HCT116 (cell line): ENCODE measurements around the gene ATP2B3.

Experiments used
- CTCF ChIP-seq, 3 experiments: fragments of 200-600 bp in 1 of 3; sonication (generic) in 1 of 3; IDR thresholded peaks in 2 of 3; conservative IDR thresholded peaks in 1 of 3; 2 replicates each; pipeline ENCODE4 v1.5.1; 2012 to 2017; ENCODE audit warnings: low read depth in 2 of 3, low read length in 2 of 3, antibody characterized with exemption in 1 of 3, borderline replicate concordance in 1 of 3, control low read depth in 1 of 3, mild to moderate bottlenecking in 1 of 3, mixed read lengths in 1 of 3, mixed run types in 1 of 3, moderate library complexity in 1 of 3; ENCODE audit not compliant: insufficient read depth in 1 of 3
- EZH2 ChIP-seq: fragments of 200-600 bp; sonication (generic); IDR thresholded peaks from 2 replicates; pipeline ENCODE4 v1.6.1; 2017; ENCODE audit warnings: antibody characterized with exemption, mixed run types
- MAX ChIP-seq: IDR thresholded peaks from 2 replicates; pipeline ENCODE4 v1.6.1; 2012
- POLR2A ChIP-seq: IDR thresholded peaks from 2 replicates; pipeline ENCODE4 v1.7.0; 2011; ENCODE audit warnings: borderline replicate concordance; ENCODE audit not compliant: insufficient read depth, insufficient read length; ENCODE audit errors: extremely low read depth
- POLR2AphosphoS5 ChIP-seq: IDR thresholded peaks from 2 replicates; pipeline ENCODE4 v1.6.1; 2011; ENCODE audit warnings: mild to moderate bottlenecking, low read depth, low read length, moderate library complexity
- RAD21 ChIP-seq: IDR thresholded peaks from 2 replicates; pipeline ENCODE4 v1.6.1; 2012; ENCODE audit warnings: low read depth, mild to moderate bottlenecking
- SP1 ChIP-seq: IDR thresholded peaks from 2 replicates; pipeline ENCODE4 v1.6.1; 2012; ENCODE audit warnings: low read depth
- SRF ChIP-seq: IDR thresholded peaks from 2 replicates; pipeline ENCODE4 v1.6.1; 2012; ENCODE audit warnings: low read depth
- ZFX ChIP-seq: fragments of 450-650 bp; IDR thresholded peaks from 2 replicates; pipeline ENCODE4 v1.6.1; 2017
- ZNF274 ChIP-seq: fragments of 200-500 bp; sonication (Bioruptor generic); IDR thresholded peaks from 2 replicates; pipeline ENCODE4 v1.6.1; 2014; ENCODE audit warnings: mild to moderate bottlenecking, low read depth, low read length, inconsistent platforms

GRCh38 chrX:153624196-153625091 is 107.0 kb downstream of the ATP2B3 start:
- TF ChIP-seq CTCF (IDR thresholded peaks at IDR 0.05 in 2 of 3, conservative IDR thresholded peaks at IDR 0.05 in 1 of 3; ENCODE audit: borderline replicate concordance in 1 of 3, insufficient read depth in 1 of 3, low read depth in 2 of 3, low read length in 2 of 3) (no peak), ZFX (no peak), POLR2A (no peak), EZH2 (no peak), MAX (no peak), POLR2AphosphoS5 (no peak), ZNF274 (no peak), RAD21 (no peak), SP1 (no peak), SRF (no peak)
